AG08396 (cell line): Measurements from ENCODE around the gene DOCK8.

ENCODE experiments used
- DNase-seq: peaks from one replicate; pipeline ENCODE4 v3.0.0; 2012; ENCODE audit warnings: low spot score, mixed read lengths

The DOCK8 gene

GRCh38 chr9:266228-266627 is 51.6 kb downstream of the DOCK8 start:
- DNase-seq: no peak

GRCh38 chr9:268616-269015 is 54.0 kb downstream of the DOCK8 start:
- DNase-seq: no peak

GRCh38 chr9:269081-269711 is 54.5 kb downstream of the DOCK8 start:
- no peak for DNase-seq

- no peak for DNase-seq
These were observed 56.1 kb downstream of the DOCK8 start for GRCh38 chr9:270657-271237.

GRCh38 chr9:272251-273213 is 57.9 kb downstream of the DOCK8 start:
- no peak for DNase-seq

GRCh38 chr9:274406-274805 is 59.7 kb downstream of the DOCK8 start:
- DNase-seq: no peak

- no peak for DNase-seq
These were observed 63.1 kb downstream of the DOCK8 start for GRCh38 chr9:277601-278295.

GRCh38 chr9:278651-279050 is 64.0 kb downstream of the DOCK8 start:
- DNase-seq: no peak

GRCh38 chr9:279674-280073 is 65.0 kb downstream of the DOCK8 start:
- no peak for DNase-seq

GRCh38 chr9:281741-282645 is 67.3 kb downstream of the DOCK8 start:
- no peak for DNase-seq

- no peak for DNase-seq
These were observed 71.5 kb downstream of the DOCK8 start for GRCh38 chr9:286071-286740.

GRCh38 chr9:289121-289520 is 74.5 kb downstream of the DOCK8 start:
- no peak for DNase-seq

GRCh38 chr9:292915-293314 is 78.2 kb downstream of the DOCK8 start:
- no peak for DNase-seq

- DNase-seq: no peak
These were observed 80.9 kb downstream of the DOCK8 start for GRCh38 chr9:295576-295975.

GRCh38 chr9:296411-296810 is 81.7 kb downstream of the DOCK8 start:
- DNase-seq: no peak

- DNase-seq: no peak
These were observed 82.7 kb downstream of the DOCK8 start for GRCh38 chr9:297104-297972.

- DNase-seq: no peak
These were observed 88.8 kb downstream of the DOCK8 start for GRCh38 chr9:303502-303901.

- no peak for DNase-seq
These were observed 89.4 kb downstream of the DOCK8 start for GRCh38 chr9:304106-304505.

- no peak for DNase-seq
These were observed 90.0 kb downstream of the DOCK8 start for GRCh38 chr9:304519-305185.
